WERI-Rb-1 (cell line): ENCODE data around the gene SNTN.

Experiments used
- DNase-seq: peaks from one replicate; pipeline ENCODE4 v3.0.0-alpha.2; 2020
- H3K27ac ChIP-seq: fragments of 250-450 bp; sonication (Bioruptor Pico); 2 replicates; pipeline ENCODE4 v1.5.1; 2020; ENCODE audit warnings: mild to moderate bottlenecking, moderate library complexity
- H3K27me3 ChIP-seq: fragments of 250-450 bp; sonication (Bioruptor Pico); 2 replicates; pipeline ENCODE4 v1.5.1; 2021; ENCODE audit warnings: mild to moderate bottlenecking, low read depth, moderate library complexity; ENCODE audit not compliant: insufficient read depth, severe bottlenecking
- H3K36me3 ChIP-seq: fragments of 250-450 bp; sonication (Bioruptor Pico); 2 replicates; pipeline ENCODE4 v1.5.1; 2020; ENCODE audit warnings: mild to moderate bottlenecking, moderate library complexity
- H3K4me3 ChIP-seq: 2 replicates; pipeline ENCODE4 v1.5.1; 2011; ENCODE audit warnings: low read depth, mild to moderate bottlenecking, control low read depth, low read length
- H3K9me3 ChIP-seq: fragments of 250-450 bp; sonication (Bioruptor Pico); 2 replicates; pipeline ENCODE4 v1.5.1; 2021; ENCODE audit warnings: mild to moderate bottlenecking, moderate library complexity; ENCODE audit not compliant: severe bottlenecking
- TF ChIP-seq, protein P1 (sequence below): IDR thresholded peaks from 2 replicates; pipeline ENCODE4 v1.5.1; 2011; ENCODE audit warnings: low read depth, mild to moderate bottlenecking, control low read depth, inconsistent platforms, low read length

The SNTN gene

DNA sequence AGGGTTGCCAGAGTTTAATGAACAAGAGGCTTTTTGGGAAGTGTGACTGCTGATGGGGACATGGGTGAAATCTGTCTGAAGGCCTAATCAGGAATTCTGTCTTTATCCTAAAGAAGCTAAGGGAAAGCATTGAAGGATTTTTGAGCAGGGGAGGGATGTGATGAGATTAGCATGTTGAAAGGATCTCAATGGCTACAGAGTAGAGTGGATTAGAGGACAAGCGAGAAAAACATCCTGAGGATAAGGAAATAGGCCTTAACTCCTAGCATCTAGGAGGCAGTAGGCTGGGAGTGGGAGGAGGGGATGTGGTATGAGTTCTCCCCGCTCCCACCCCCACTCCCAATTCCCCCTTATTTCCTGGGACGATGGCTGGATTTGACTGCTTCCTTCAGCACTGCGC, 35.1 kb upstream of the SNTN start:
- H3K36me3 ChIP-seq: no peaks in the 10 kb centered on the region
- peak; percentile 15 for DNase-seq
- peaks cover 36% of the 10 kb centered on the region for H3K27me3 ChIP-seq
- H3K27ac ChIP-seq: no peak overlapping the region
- TF ChIP-seq, protein P1, sequence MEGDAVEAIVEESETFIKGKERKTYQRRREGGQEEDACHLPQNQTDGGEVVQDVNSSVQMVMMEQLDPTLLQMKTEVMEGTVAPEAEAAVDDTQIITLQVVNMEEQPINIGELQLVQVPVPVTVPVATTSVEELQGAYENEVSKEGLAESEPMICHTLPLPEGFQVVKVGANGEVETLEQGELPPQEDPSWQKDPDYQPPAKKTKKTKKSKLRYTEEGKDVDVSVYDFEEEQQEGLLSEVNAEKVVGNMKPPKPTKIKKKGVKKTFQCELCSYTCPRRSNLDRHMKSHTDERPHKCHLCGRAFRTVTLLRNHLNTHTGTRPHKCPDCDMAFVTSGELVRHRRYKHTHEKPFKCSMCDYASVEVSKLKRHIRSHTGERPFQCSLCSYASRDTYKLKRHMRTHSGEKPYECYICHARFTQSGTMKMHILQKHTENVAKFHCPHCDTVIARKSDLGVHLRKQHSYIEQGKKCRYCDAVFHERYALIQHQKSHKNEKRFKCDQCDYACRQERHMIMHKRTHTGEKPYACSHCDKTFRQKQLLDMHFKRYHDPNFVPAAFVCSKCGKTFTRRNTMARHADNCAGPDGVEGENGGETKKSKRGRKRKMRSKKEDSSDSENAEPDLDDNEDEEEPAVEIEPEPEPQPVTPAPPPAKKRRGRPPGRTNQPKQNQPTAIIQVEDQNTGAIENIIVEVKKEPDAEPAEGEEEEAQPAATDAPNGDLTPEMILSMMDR: no peak
- no peaks in the 10 kb centered on the region for H3K9me3 ChIP-seq
- H3K4me3 ChIP-seq: no peak overlapping the region

DNA sequence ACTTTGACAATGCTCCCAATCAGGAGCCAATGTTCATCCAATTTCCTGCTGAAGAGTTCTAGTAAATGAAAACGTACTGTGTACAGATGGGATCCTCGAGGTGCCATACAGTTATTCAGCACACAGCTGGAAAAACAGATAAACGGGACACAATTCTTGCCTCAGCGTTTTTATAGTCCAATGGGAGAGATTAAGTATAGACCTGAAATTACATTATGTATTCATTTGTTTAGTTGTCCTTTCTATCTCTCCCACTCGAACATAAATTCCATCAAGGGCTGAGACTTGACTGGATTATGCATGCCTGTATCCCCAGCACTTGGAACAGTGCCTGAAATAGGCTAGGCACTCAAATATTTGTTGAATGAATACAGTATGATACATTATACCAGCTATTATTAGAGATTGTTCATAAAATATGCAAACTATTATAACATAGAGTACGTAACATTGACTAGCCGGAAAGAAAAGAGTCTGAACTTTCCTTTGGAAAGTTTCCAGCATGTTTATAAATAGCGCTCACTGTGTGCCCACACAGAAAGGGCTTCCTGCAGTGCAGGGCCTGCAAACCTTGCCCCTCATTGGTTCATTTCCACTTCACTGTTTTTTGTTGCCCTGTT, 27.4 kb upstream of the SNTN start:
- no peak for DNase-seq
- H3K27me3 ChIP-seq: peaks cover 3% of the 10 kb centered on the region
- TF ChIP-seq, protein P1: no peak
- H3K4me3 ChIP-seq: no peak overlapping the region
- no peaks in the 10 kb centered on the region for H3K9me3 ChIP-seq
- H3K27ac ChIP-seq: no peak overlapping the region
- no peaks in the 10 kb centered on the region for H3K36me3 ChIP-seq

DNA sequence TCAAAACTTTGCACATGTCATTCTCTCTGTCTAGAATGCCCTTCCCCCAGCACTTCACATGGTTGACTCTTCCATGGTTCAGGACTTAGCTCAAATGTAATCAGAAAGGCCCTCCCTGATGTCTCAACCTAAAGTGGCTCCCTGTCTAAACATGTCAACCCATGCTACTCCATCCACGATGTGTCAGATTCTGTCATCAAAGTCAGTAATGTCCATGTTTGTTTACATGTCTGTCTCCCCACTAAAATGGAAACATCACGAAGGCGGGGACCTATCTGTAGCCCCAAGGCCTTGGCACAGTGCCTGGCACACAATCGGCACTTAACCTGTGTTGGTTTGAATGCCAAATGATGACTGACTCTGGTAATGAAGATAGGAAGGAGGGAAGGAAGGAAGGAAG, 20.8 kb upstream of the SNTN start:
- H3K27me3 ChIP-seq: no peaks in the 10 kb centered on the region
- H3K4me3 ChIP-seq: no peak overlapping the region
- H3K9me3 ChIP-seq: no peaks in the 10 kb centered on the region
- no peaks in the 10 kb centered on the region for H3K36me3 ChIP-seq
- no peak for DNase-seq
- H3K27ac ChIP-seq: no peak overlapping the region
- TF ChIP-seq, protein P1: no peak

GRCh38 chr3:63635186-63635585, 17.3 kb upstream of the SNTN start:
- Histone ChIP-seq H3K36me3 (no peaks in the 10 kb centered on the region), H3K9me3 (peaks cover 3% of the 10 kb centered on the region), H3K27me3 (no peaks in the 10 kb centered on the region), H3K27ac (no peak overlapping the region), H3K4me3 (no peak overlapping the region)
- TF ChIP-seq, protein P1: no peak
- no peak for DNase-seq

GRCh38 chr3:63639806-63640205, 12.7 kb upstream of the SNTN start:
- Histone ChIP-seq H3K4me3 (no peak overlapping the region), H3K9me3 (peaks cover 3% of the 10 kb centered on the region), H3K36me3 (no peaks in the 10 kb centered on the region), H3K27ac (no peak overlapping the region), H3K27me3 (no peaks in the 10 kb centered on the region)
- DNase-seq: no peak
- TF ChIP-seq, protein P1: no peak

- Histone ChIP-seq H3K36me3 (no peaks in the 10 kb centered on the region), H3K27me3 (no peaks in the 10 kb centered on the region), H3K4me3 (no peak overlapping the region), H3K9me3 (peaks cover 3% of the 10 kb centered on the region), H3K27ac (no peak overlapping the region)
- no peak for DNase-seq
- TF ChIP-seq, protein P1: no peak
Measured at GRCh38 chr3:63642488-63642887, 10.0 kb upstream of the SNTN start.
